BJ (cell line): ENCODE data around the gene SLC29A2. TPM values are rescaled to one million over a fixed set of nuclear protein-coding genes. Genes with fewer than 3 reads are reported as not detected.
"Not testable (repeated sequence)": the region's sequence is repeated elsewhere in the genome, so short reads cannot be mapped to it uniquely, and the experiment has no call there.

ENCODE experiments used
- CTCF ChIA-PET: fragments of 350-600 bp; formaldehyde crosslinking; extraction: SDS; loops from one replicate; lab custom pipeline; 2021; ENCODE audit warnings: antibody characterized with exemption, inconsistent platforms; lab: Yijun Ruan, JAX
- POLR2A ChIA-PET: fragments of 300-600 bp; sonication (Branson Sonifier 250); formaldehyde crosslinking; extraction: SDS; loops from one replicate; lab custom pipeline; 2021; ENCODE audit warnings: antibody characterized with exemption; lab: Charles Lee
- DNase-seq: peaks from one replicate; pipeline ENCODE4 v3.0.0-alpha.2; 2011; ENCODE audit warnings: low read depth
- H3K27me3 ChIP-seq: 2 replicates; pipeline ENCODE4 v1.6.0; 2011; ENCODE audit warnings: low read length; ENCODE audit not compliant: control insufficient read depth, insufficient read depth
- H3K36me3 ChIP-seq: 2 replicates; pipeline ENCODE4 v1.5.1; 2011; ENCODE audit warnings: low read length; ENCODE audit not compliant: control insufficient read depth, insufficient read depth
- H3K4me3 ChIP-seq: 2 replicates; pipeline ENCODE4 v1.5.1; 2011; ENCODE audit warnings: low read depth, mild to moderate bottlenecking, control low read depth, low read length
- CTCF ChIP-seq: IDR thresholded peaks from 2 replicates; pipeline ENCODE4 v1.5.1; 2011; ENCODE audit warnings: low read depth, mild to moderate bottlenecking, control low read depth, inconsistent platforms, low read length, moderate library complexity; ENCODE audit not compliant: insufficient read depth
- polyA plus RNA-seq: library from polyadenylated mRNA; depleted of rRNA; stranded (reverse); fragments of >200 nt; gene quantifications from 2 replicates; pipeline ENCODE4 v1.2.3, GENCODE V29; 2011

SLC29A2 gene
- polyA plus RNA-seq, 1 experiment: 0.48 TPM

DNA sequence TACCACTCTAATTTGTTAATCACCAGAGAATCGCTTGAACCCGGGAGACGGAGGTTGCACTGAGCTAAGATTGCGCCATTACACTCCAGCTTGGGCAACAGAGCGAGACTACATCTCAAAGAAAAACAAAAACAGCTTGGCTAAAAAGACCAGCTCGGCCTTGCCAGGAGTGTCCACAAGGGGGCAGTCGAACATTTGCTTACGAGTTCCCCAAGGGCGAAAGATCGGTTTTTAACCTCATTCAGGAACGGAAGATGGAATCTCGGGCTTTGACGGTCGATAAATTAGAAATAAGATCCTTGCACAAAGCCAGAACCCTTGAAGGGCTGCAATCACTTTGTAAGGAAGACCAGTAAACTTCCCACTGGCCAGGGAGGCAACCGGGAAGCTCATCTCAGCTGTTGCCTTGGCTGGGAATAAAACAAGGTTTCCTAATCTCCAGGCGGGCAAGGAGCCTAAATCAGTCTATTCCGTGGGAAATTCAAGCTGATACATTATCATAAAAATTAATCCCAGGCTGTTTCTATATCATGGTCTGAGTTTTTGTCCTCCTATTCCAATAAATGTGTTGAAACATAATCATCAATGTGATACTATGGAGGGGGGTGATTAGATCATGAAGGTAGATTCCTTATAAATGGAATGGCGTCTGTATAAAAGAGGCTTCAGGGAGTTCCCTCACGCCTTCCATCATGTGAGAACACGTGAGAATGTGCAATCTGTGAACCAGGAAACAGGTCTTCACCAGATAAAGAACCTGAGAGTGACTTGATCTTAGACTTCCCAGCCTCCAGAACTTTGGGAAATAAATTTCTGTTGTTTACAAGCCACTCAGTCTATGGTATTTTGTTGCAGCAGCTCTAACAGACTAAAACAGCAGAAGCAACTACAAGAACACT is 14.9 kb upstream of the SLC29A2 start:
- Histone ChIP-seq H3K4me3 (0 out of 2 replicates have a peak overlapping the region, but pooled peaks have one; percentile 5), H3K27me3 (no peaks in the 10 kb centered on the region), H3K36me3 (no peaks in the 10 kb centered on the region)
- peak; percentile 98 for TF ChIP-seq CTCF
- ChIA-PET POLR2A (interaction anchor here (0.5 to 1.0 kb wide), 2 partner anchors 11 to 75 kb away, joined by 3 to 4 read pairs; no protein-coding TSS in a partner anchor), CTCF (interaction anchor here (0.6 to 6.8 kb wide), 44 partner anchors 9 to 634 kb away, joined by 3 to 188 read pairs (median 4); partner anchors contain the start of genes B4GAT1, BRMS1, CD248 and MRPL11)
- peak; percentile 44 for DNase-seq

- ChIA-PET POLR2A (interaction anchor here (0.6 kb wide), 1 partner anchor 205 kb away, joined by 4 read pairs; no protein-coding TSS in a partner anchor), CTCF (interaction anchor here (0.6 to 6.8 kb wide), 8 partner anchors 8 to 1538 kb away, joined by 3 to 188 read pairs (median 4); partner anchors contain the start of genes CD248 and RBM4B)
- not testable (repeated sequence) for DNase-seq, H3K4me3 ChIP-seq, H3K36me3 ChIP-seq, H3K27me3 ChIP-seq
Measured at GRCh38 chr11:66384316-66384715, 12.8 kb upstream of the SLC29A2 start.

DNA sequence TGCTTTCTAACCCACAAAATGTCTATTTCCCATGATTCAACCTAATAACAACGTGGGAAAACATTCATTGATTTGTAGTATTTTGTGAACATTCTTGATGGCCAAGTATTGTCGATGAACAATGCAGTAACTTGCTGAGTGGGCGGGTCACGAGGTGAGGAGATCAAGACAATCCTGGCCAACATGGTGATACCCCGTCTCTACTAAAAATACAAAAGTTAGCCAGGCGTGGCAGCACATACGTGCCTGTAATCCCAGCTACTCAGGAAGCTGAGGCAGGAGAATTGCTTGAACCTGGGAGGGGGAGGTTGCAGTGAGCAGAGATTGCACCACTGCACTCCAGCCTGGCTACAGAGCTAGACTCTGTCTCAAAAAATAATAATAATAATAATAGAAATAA is 8.7 kb upstream of the SLC29A2 start:
- CTCF ChIA-PET: interaction anchor here (1.5 kb wide), 2 partner anchors 9 to 11 kb away, joined by 4 to 11 read pairs; no protein-coding TSS in a partner anchor
- H3K27me3 ChIP-seq, H3K36me3 ChIP-seq, POLR2A ChIA-PET, DNase-seq, H3K4me3 ChIP-seq: not testable (repeated sequence)

DNA sequence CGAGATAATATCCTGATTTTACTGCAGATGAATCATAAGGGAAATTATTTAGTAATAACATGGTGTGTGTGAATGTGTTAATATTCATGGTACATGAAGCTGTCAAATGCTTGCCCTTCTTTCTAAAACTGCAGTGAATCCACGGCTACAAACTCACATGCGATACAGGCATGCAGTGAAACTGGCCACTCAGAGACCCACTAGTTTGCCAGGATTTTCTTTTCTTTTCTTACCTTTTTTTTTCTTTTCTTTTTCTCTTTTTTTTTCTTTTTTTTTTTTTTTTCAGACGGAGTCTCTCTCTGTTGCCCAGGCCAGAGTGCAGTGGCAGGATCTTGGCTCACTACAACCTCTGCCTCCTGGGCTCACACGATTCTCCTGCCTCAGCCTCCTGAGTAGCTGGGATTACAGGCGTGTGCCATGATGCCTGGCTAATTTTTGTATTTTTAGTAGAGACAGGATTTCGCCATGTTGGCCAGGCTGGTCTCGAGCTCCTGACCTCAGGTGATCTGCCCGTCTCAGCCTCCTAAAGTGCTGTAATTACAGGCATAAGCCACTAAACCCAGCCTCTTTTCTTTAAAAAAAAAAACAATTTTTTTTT is 2.2 kb upstream of the SLC29A2 start:
- H3K36me3 ChIP-seq, POLR2A ChIA-PET, DNase-seq, H3K4me3 ChIP-seq, H3K27me3 ChIP-seq: not testable (repeated sequence)
- CTCF ChIA-PET: interaction anchor here (1.7 to 5.7 kb wide), 4 partner anchors 12 to 38 kb away, joined by 3 to 40 read pairs (median 20); partner anchors contain the start of gene RIN1

GRCh38 chr11:66373265-66373664 is 1.7 kb upstream of the SLC29A2 start:
- CTCF ChIA-PET: interaction anchor here (1.7 to 5.7 kb wide), 3 partner anchors 12 to 36 kb away, joined by 3 to 40 read pairs (median 35); no protein-coding TSS in a partner anchor
- no peak overlapping the region for H3K4me3 ChIP-seq
- TF ChIP-seq CTCF: no peak
- no peak for DNase-seq
- H3K27me3 ChIP-seq: peaks cover 7% of the 10 kb centered on the region; the same call in 1 of the 2 replicates
- POLR2A ChIA-PET: no interaction called here
- no peaks in the 10 kb centered on the region for H3K36me3 ChIP-seq

DNA sequence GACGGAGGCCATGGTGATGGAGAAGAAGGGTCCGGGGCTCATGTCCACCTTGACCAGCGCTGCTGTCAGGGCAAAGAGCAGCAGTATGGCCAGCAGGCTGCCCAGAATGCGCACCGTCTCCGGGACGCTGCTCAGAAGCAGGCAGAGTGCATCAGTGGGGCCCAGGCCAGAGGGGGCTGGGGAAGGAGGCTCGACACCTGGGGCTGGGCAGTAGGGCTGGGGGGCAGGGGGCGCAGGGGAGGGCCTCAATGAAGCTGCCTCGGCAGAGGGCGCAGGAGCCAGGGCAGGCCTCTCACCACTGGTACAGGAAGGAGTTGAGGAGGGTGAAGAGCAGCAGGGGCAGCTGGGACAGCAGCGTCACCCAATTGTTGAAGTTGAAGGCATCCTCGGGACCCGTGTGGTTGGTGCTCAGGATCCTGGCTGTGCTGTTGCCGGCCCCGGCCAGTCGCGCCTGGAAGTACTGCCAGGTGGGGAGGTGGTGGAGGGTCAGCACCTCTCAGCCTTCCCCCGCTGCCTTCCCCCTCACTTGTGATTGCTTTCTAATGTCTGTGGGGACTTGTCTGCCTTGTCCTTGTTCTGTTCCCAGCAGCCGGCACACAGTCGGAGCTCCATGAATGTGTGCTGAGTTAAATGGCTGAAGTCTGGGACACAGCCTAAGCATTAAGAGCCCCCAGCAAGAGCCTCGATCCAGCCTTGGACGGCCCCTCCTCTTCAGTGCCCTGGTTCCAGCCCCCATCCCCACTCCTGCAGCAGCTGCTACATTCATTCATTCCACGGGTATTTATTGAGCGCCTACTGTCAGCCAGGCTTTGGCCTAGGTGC is 2.3 kb downstream of the SLC29A2 start:
- H3K4me3 ChIP-seq: no peak overlapping the region
- H3K36me3 ChIP-seq: no peaks in the 10 kb centered on the region
- ChIA-PET POLR2A (no interaction called here), CTCF (interaction anchor here (1.0 to 1.4 kb wide), 3 partner anchors 11 to 86 kb away, joined by 3 to 4 read pairs (median 3); no protein-coding TSS in a partner anchor)
- peaks cover 7% of the 10 kb centered on the region; the same call in 1 of the 2 replicates for H3K27me3 ChIP-seq
- no peak for DNase-seq
- TF ChIP-seq CTCF: no peak
